A673 (cell line): ENCODE measurements around the gene LCAT.

Source experiments
- CTCF ChIP-seq: fragments of 300-800, 200-600 bp; sonication (generic); conservative IDR thresholded peaks from 2 replicates; pipeline ENCODE4 v1.5.1; 2017; ENCODE audit warnings: low read depth, mild to moderate bottlenecking, antibody characterized with exemption, low read length, moderate library complexity, mixed read lengths
- EZH2 ChIP-seq: fragments of 200-600 bp; sonication (generic); IDR thresholded peaks from 2 replicates; pipeline ENCODE4 v1.6.1; 2017; ENCODE audit warnings: borderline replicate concordance, low read depth, mild to moderate bottlenecking, mixed read lengths, antibody characterized with exemption, low read length; ENCODE audit not compliant: poor library complexity, severe bottlenecking

DNA sequence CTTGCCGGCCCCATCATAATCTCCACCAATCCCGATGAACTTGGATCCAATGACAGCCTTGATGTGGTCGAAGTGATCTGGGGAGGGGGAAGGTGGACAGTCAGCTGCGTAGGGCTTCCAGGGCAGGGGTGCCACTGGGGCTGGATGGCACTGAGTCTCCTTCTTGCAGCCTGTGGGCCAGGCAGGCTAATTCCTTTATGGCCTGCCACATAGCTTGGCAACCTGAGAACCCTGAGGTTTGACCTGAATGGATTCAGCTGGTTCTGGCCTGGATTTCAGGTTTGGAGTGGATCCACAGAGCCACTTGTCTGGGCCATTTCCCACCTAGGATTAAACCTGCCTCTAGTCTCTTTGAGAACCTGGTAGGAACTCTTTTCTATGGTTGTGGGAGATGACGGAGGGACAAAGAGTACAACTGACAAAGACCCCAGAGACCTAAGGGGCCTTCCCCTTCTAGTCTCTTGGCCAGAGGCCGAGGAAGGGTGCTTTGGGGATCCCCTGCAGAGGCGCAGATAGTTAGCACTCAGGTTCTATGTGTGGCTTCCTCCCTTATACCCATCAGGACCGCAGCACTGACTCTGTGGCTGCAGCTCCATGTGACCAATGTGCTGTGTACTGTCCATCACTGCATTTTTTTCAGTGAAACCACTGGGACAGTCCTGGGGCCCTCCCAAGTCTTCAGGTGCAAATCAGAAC lies 45.5 kb upstream of the LCAT start:
- TF ChIP-seq CTCF (no peak), EZH2 (no peak)
